IMR-90 (cell line): ENCODE results near the gene APC2. TPM values are rescaled to one million over a fixed set of nuclear protein-coding genes. Genes with fewer than 3 reads are reported as not detected.

Source experiments
- ATAC-seq: fragments of 200-7000 bp; cut with Tn5 transposase; 2 replicates; pipeline ENCODE4 v1.9.1; 2020; ENCODE audit warnings: low read depth, mild to moderate bottlenecking, moderate library complexity
- BruUV-seq: library from RNA; stranded (reverse); fragments of 400-500 nt; replicated peaks from 2 replicates; lab custom pipeline; 2021; lab: Mats Ljungman, UMichigan
- CTCF ChIA-PET: fragments of 300-600 bp; formaldehyde crosslinking; extraction: SDS; loops from one replicate; lab custom pipeline; 2021; ENCODE audit warnings: antibody characterized with exemption; lab: Yijun Ruan, JAX
- POLR2A ChIA-PET: fragments of 300-600 bp; sonication (Branson Sonifier 250); formaldehyde crosslinking; loops from one replicate; lab custom pipeline; 2022; ENCODE audit warnings: antibody characterized with exemption; ENCODE audit not compliant: unreplicated experiment; lab: Charles Lee
- DNase-seq: peaks from one replicate; pipeline ENCODE4 v3.0.0; 2013
- H2AFZ ChIP-seq: replicated peaks from 2 replicates; pipeline ENCODE3; 2013; ENCODE audit warnings: low read length, mild to moderate bottlenecking; ENCODE audit not compliant: poor library complexity
- H2AK5ac ChIP-seq: 2 replicates; pipeline ENCODE4 v1.6.1; 2013; ENCODE audit warnings: low read depth, low read length, inconsistent platforms
- H2AK9ac ChIP-seq: replicated peaks from 2 replicates; pipeline ENCODE3; 2013; ENCODE audit warnings: mild to moderate bottlenecking, low read depth, low read length, moderate library complexity; ENCODE audit not compliant: poor library complexity
- H2BK120ac ChIP-seq: 2 replicates; pipeline ENCODE4 v1.6.1; 2013; ENCODE audit warnings: low read depth, low read length, inconsistent platforms
- H2BK15ac ChIP-seq: 3 replicates; pipeline ENCODE4 v1.6.1; 2013; ENCODE audit warnings: low read depth, low read length, inconsistent platforms
- H2BK20ac ChIP-seq: 2 replicates; pipeline ENCODE4 v1.6.1; 2013; ENCODE audit warnings: low read depth, mild to moderate bottlenecking, inconsistent platforms, low read length, moderate library complexity
- H2BK5ac ChIP-seq: 2 replicates; pipeline ENCODE4 v1.6.1; 2013; ENCODE audit warnings: mild to moderate bottlenecking, low read depth, low read length, inconsistent platforms; ENCODE audit not compliant: poor library complexity, severe bottlenecking
- H3K14ac ChIP-seq: replicated peaks from 2 replicates; pipeline ENCODE4 v1.6.1; 2013; ENCODE audit warnings: low read depth, low read length, inconsistent platforms
- H3K18ac ChIP-seq: 2 replicates; pipeline ENCODE4 v1.6.1; 2013; ENCODE audit warnings: low read depth, low read length, control low read depth
- H3K23ac ChIP-seq: 2 replicates; pipeline ENCODE4 v1.6.1; 2013; ENCODE audit warnings: low read depth, low read length, inconsistent platforms
- H3K27ac ChIP-seq: 2 replicates; pipeline ENCODE4 v1.5.1; 2013; ENCODE audit warnings: mild to moderate bottlenecking, control low read depth, low read length; ENCODE audit not compliant: insufficient read depth
- H3K27me3 ChIP-seq: 2 replicates; pipeline ENCODE4 v1.6.1; 2013; ENCODE audit warnings: low read length; ENCODE audit not compliant: control insufficient read depth, insufficient read depth
- H3K36me3 ChIP-seq: 2 replicates; pipeline ENCODE4 v1.6.1; 2013; ENCODE audit warnings: low read length, mixed read lengths; ENCODE audit not compliant: control insufficient read depth, insufficient read depth
- H3K4ac ChIP-seq: 2 replicates; pipeline ENCODE4 v1.6.1; 2013; ENCODE audit warnings: low read depth, low read length, inconsistent platforms
- H3K4me1 ChIP-seq: 2 replicates; pipeline ENCODE4 v1.6.1; 2013; ENCODE audit warnings: low read length, mixed read lengths; ENCODE audit not compliant: control insufficient read depth, insufficient read depth
- H3K4me2 ChIP-seq: 2 replicates; pipeline ENCODE4 v1.6.1; 2013; ENCODE audit warnings: low read depth, mild to moderate bottlenecking, control low read depth, low read length, moderate library complexity
- H3K4me3 ChIP-seq: 2 replicates; pipeline ENCODE4 v1.5.1; 2013; ENCODE audit warnings: low read depth, mild to moderate bottlenecking, control low read depth, low read length, moderate library complexity; ENCODE audit not compliant: insufficient read depth
- H3K56ac ChIP-seq: 2 replicates; pipeline ENCODE4 v1.6.1; 2013; ENCODE audit warnings: low read length, inconsistent platforms; ENCODE audit not compliant: insufficient read depth; ENCODE audit errors: extremely low read depth
- H3K79me1 ChIP-seq, 2 experiments: 2 replicates each; pipeline ENCODE4 v1.6.1; 2013; ENCODE audit warnings: low read length in 2 of 2, inconsistent platforms in 1 of 2, low read depth in 1 of 2
- H3K9ac ChIP-seq: 2 replicates; pipeline ENCODE4 v1.6.1; 2013; ENCODE audit warnings: low read depth, low read length, control low read depth
- H3K9me1 ChIP-seq: 2 replicates; pipeline ENCODE4 v1.6.1; 2013; ENCODE audit warnings: low read length, inconsistent platforms; ENCODE audit not compliant: insufficient read depth
- H3K9me3 ChIP-seq: 2 replicates; pipeline ENCODE4 v1.6.1; 2013; ENCODE audit warnings: low read length; ENCODE audit not compliant: control insufficient read depth, insufficient read depth
- H4K20me1 ChIP-seq: 2 replicates; pipeline ENCODE4 v1.6.1; 2013; ENCODE audit warnings: low read length, inconsistent platforms; ENCODE audit not compliant: insufficient read depth
- H4K5ac ChIP-seq: 2 replicates; pipeline ENCODE4 v1.6.1; 2013; ENCODE audit warnings: mild to moderate bottlenecking, low read depth, low read length, control low read depth
- H4K8ac ChIP-seq, 2 experiments: 2 replicates each; pipeline ENCODE4 v1.6.1; 2013; ENCODE audit warnings: low read depth in 2 of 2, low read length in 2 of 2, control low read depth in 1 of 2, inconsistent platforms in 1 of 2
- H4K91ac ChIP-seq: 2 replicates; pipeline ENCODE4 v1.6.1; 2013; ENCODE audit warnings: low read depth, low read length, inconsistent platforms; ENCODE audit not compliant: insufficient read depth
- CTCF ChIP-seq: conservative IDR thresholded peaks from 2 replicates; pipeline ENCODE4 v1.5.1; 2012; ENCODE audit warnings: mild to moderate bottlenecking, low read depth, low read length, improper control_type of control experiment
- POLR2A ChIP-seq: IDR thresholded peaks from 2 replicates; pipeline ENCODE4 v1.6.1; 2012; ENCODE audit warnings: mild to moderate bottlenecking, low read depth, low read length
- USF2 ChIP-seq: fragments of 150-350 bp; IDR thresholded peaks from 2 replicates; pipeline ENCODE4 v1.6.1; 2017; ENCODE audit warnings: mild to moderate bottlenecking, antibody characterized with exemption, low read length, low read depth
- WGBS, 2 experiments: methylation state at CpG; one replicate each; pipeline versions ENCODE4 v1.1.5 to v1.1.7; 2013; ENCODE audit warnings: missing lambda C conversion rate in 2 of 2; ENCODE audit not compliant: insufficient read length in 1 of 2; ENCODE audit errors: extremely low coverage in 2 of 2; 5-methylcytosine and 5-hydroxymethylcytosine counted together
- dilution Hi-C: fragments of 300-500 bp; cut with HindIII; formaldehyde crosslinking; loops from one replicate; pipeline ENCODE4 v1.14.3; 2018; ENCODE audit warnings: low sequenced_read_pairs; ENCODE audit not compliant: unreplicated experiment
- in situ Hi-C: fragments of 300-500 bp; cut with MboI; formaldehyde crosslinking; loops from 3 replicates; pipeline ENCODE4 v1.14.3; 2019; ENCODE audit warnings: low sequenced_read_pairs, inconsistent platforms, mixed read lengths
- intact Hi-C: fragments of 100-400 bp; cut with micrococcal nuclease; formaldehyde crosslinking; loops from 2 replicates; pipeline ENCODE4 v1.10.0; 2022
- polyA plus RNA-seq, 3 experiments: library from polyadenylated mRNA; depleted of rRNA; stranded (reverse); fragments of >200 nt; gene quantifications; 2 replicates each; pipeline ENCODE4 v1.2.3, GENCODE V29; 2012; ENCODE audit warnings: low replicate concordance in 1 of 3
- total RNA-seq: library from RNA; depleted of rRNA; stranded (reverse); fragments of >200 nt; gene quantifications from 2 replicates; pipeline ENCODE4 v1.2.3, GENCODE V29; 2012

APC2 gene
- total and polyA plus RNA-seq, 2 of the 4 experiments (the other 2 are of a cell fraction) = 0.36 to 0.41 TPM

- H3K36me3 ChIP-seq = peaks cover 6% of the 10 kb centered on the region; the same call in 1 of the 2 replicates
- WGBS, 2 experiments = 21% methylated on average over 10 of the region's 24 CpGs; no CpG with 5 or more reads in 1 of the 2 experiments
- no peaks in the 10 kb centered on the region; the same call in 1 of the 2 replicates for H3K9me3 ChIP-seq
- H3K27me3 ChIP-seq = peaks cover 58% of the 10 kb centered on the region
- ATAC-seq (no peak), DNase-seq (no peak)
- no peak overlapping the region for H2BK20ac ChIP-seq
- peaks cover 21% of the 10 kb centered on the region for H3K4me1 ChIP-seq
- TF ChIP-seq USF2 = 0 out of 2 replicates have a peak, but pooled peaks have one; percentile 15
- no peak for TF ChIP-seq POLR2A
- TF ChIP-seq CTCF = 0 out of 2 replicates have a peak, but pooled peaks have one; percentile 19
- no peak overlapping the region for H4K5ac ChIP-seq
- no peak overlapping the region for H4K8ac ChIP-seq
- no TSS peak for BruUV-seq
- no peak overlapping the region for H2BK120ac ChIP-seq
- H3K4me3 ChIP-seq = no peak overlapping the region
- no peak overlapping the region; the same call in 1 of the 2 replicates for H3K4me2 ChIP-seq
- H2AFZ ChIP-seq = no peak overlapping the region
- ChIA-PET CTCF (interaction anchor here (0.6 kb wide), 1 partner anchor 982 kb away, joined by 4 read pairs; no protein-coding TSS in a partner anchor), POLR2A (interaction anchor here (0.6 kb wide), 1 partner anchor 43 kb away, joined by 3 read pairs; no protein-coding TSS in a partner anchor)
- no peak overlapping the region for H3K56ac ChIP-seq
- H2AK9ac ChIP-seq = peak overlapping the region; percentile 9
- H3K9me1 ChIP-seq = no peaks in the 10 kb centered on the region
- dilution Hi-C loops (no loop called here), intact Hi-C loops (no loop called here), in situ Hi-C loops (no loop called here)
- H3K23ac ChIP-seq = no peak overlapping the region
- H4K20me1 ChIP-seq = peaks cover 86% of the 10 kb centered on the region
- H3K27ac ChIP-seq = no peak overlapping the region
- H2BK15ac ChIP-seq = no peak overlapping the region
- no peak overlapping the region for H3K18ac ChIP-seq
- H3K4ac ChIP-seq = no peak overlapping the region
- H2BK5ac ChIP-seq = no peak overlapping the region
- H3K9ac ChIP-seq = no peak overlapping the region
- no peak overlapping the region for H2AK5ac ChIP-seq
- H3K14ac ChIP-seq = no peak overlapping the region
- H3K79me1 ChIP-seq = peaks cover 0 to 38% of the 10 kb centered on the region in 2 experiments; a peak in 3 of 4 replicates
- no peak overlapping the region for H4K91ac ChIP-seq
Observed at GRCh38 chr19:1471515-1472160, 21.7 kb downstream of the APC2 start.
